Effector CD8-positive, alpha-beta T cell (primary cell): ENCODE results near the gene GTSE1.

Source experiments
- DNase-seq: peaks from one replicate; lab custom pipeline; 2025; lab: John Stamatoyannopoulos, UW

The GTSE1 gene

DNA sequence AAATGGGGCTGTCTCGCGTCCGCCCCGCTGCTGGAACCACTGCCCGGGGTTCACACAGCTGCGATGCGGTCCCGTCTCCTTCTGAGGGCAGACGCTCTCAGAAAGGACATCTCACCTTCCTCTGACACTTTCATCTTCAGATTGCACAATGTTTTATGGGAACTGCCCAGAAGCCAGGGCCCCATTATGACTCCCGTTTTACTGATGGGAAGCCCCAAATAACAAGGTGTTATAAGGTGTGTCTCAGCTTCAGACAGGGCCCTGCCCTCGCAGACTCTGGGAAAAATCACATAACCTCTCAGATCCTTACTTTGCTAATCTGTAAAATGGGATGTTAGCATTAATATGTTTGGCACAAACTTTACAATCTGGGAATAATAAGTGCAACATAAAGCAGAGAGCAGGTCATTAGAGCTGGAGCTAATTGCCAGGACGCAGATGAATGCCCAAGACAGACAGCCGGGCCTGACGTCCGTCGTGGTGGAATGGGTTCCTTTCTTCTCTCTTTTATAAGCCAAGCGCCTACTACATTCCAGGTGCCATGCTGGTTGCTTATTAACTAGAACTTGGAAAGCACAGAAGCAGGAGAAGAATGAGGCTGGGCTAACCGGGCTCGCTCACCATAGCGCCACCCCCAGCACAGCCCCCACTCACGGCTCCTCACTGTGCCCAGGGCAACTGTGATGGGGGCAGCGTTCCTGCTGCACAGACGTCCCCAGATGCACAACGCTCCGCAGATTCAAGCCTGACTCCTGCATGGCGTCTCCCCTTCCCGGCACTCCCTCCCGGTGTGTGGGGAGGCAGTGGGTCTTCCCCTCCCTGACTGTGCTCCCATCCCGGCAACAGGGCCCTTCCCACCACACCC is 82.6 kb downstream of the GTSE1 start:
- DNase-seq, result no peak

DNA sequence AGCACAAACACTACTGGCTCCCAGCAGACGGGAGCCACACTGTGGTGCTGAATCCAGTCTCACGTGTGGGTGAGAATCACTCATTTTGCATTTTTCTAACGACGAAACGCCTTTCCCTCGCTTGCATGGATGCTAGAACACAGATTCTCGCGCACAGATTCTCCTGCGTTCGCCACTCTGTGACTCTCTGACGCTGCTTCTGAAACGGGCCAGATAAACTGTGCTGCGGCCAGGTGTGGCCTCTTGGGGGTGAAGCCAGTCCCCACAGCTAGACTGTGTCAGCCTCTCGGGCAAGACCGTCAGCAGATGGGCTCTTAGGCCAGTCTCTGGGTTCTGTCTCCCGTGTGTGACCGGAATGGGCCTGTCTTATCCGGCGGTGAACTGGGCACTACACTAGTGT is 83.4 kb downstream of the GTSE1 start:
- no peak for DNase-seq
